ENCODE measurements around the gene RAB3D.
A peak's percentile ranks its signal among the peaks of the same experiment; 100 is the strongest.

The RAB3D gene

DNA sequence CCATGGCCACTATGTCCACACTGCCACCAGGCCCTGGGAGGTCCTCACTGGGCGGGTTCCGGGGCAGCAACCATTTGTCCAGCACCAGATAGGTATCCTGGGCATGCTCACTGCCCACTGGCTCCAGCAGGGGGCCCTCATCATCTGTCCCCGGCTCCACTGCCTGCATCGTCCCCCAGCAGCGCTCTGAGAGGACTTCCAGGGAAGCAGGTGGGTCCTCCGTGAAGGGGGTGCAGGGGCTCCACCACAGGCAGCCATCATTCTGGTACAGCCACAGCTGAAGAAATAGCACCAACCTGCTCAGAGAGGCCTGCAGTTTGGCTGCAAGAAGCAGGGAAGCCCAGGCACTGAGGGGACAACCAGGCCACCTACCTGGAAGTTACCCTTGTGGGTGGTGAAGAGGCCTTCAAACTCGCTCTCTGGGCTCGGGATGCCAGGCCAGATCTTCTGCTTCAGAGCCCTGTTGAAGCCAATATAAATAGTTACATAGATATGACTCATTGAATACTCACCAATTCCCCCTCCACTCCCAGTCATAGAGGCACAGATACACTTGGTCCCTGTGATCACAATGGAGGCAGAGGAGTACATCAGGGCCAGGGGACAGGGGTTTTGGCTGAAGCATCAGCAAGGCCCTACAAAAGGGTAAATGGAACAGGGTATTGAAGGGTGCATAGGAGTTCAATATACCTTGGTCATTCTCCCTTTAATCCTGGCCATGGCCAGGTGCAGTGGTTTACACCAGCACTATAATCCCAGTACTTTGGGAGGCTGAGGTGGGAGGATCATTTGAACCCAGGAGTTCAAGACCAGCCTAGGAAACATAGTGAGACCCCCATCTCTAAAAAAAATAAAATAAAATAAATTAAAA is 39.1 kb upstream of the RAB3D start:
- TF ChIP-seq, protein P1, sequence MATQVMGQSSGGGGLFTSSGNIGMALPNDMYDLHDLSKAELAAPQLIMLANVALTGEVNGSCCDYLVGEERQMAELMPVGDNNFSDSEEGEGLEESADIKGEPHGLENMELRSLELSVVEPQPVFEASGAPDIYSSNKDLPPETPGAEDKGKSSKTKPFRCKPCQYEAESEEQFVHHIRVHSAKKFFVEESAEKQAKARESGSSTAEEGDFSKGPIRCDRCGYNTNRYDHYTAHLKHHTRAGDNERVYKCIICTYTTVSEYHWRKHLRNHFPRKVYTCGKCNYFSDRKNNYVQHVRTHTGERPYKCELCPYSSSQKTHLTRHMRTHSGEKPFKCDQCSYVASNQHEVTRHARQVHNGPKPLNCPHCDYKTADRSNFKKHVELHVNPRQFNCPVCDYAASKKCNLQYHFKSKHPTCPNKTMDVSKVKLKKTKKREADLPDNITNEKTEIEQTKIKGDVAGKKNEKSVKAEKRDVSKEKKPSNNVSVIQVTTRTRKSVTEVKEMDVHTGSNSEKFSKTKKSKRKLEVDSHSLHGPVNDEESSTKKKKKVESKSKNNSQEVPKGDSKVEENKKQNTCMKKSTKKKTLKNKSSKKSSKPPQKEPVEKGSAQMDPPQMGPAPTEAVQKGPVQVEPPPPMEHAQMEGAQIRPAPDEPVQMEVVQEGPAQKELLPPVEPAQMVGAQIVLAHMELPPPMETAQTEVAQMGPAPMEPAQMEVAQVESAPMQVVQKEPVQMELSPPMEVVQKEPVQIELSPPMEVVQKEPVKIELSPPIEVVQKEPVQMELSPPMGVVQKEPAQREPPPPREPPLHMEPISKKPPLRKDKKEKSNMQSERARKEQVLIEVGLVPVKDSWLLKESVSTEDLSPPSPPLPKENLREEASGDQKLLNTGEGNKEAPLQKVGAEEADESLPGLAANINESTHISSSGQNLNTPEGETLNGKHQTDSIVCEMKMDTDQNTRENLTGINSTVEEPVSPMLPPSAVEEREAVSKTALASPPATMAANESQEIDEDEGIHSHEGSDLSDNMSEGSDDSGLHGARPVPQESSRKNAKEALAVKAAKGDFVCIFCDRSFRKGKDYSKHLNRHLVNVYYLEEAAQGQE (IDR thresholded peaks at IDR 0.05; ENCODE audit: insufficient replicate concordance, low read depth) = no peak
- TF ChIP-seq POLR2AphosphoS5 (IDR thresholded peaks at IDR 0.05; ENCODE audit: low read depth) (no peak), SPI1 (IDR thresholded peaks at IDR 0.05; ENCODE audit: borderline replicate concordance, low read depth) (no peak)
- TF ChIP-seq, protein P2, sequence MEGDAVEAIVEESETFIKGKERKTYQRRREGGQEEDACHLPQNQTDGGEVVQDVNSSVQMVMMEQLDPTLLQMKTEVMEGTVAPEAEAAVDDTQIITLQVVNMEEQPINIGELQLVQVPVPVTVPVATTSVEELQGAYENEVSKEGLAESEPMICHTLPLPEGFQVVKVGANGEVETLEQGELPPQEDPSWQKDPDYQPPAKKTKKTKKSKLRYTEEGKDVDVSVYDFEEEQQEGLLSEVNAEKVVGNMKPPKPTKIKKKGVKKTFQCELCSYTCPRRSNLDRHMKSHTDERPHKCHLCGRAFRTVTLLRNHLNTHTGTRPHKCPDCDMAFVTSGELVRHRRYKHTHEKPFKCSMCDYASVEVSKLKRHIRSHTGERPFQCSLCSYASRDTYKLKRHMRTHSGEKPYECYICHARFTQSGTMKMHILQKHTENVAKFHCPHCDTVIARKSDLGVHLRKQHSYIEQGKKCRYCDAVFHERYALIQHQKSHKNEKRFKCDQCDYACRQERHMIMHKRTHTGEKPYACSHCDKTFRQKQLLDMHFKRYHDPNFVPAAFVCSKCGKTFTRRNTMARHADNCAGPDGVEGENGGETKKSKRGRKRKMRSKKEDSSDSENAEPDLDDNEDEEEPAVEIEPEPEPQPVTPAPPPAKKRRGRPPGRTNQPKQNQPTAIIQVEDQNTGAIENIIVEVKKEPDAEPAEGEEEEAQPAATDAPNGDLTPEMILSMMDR (IDR thresholded peaks at IDR 0.05; ENCODE audit: insufficient read depth, low read length) = peak; percentile 17
- Histone ChIP-seq H3K27ac (replicated peaks) (no peak overlapping the region), H3K27me3 (ENCODE audit: insufficient read depth, poor library complexity, severe bottlenecking) (peaks cover 7% of the 10 kb centered on the region), H3K4me3 (replicated peaks; ENCODE audit: insufficient read depth, low read length) (no peak overlapping the region)
- DNase-seq (ENCODE audit: low read depth in 1 of 2, low spot score in 1 of 2) = peak in 1 of 2 experiments; percentile 42

DNA sequence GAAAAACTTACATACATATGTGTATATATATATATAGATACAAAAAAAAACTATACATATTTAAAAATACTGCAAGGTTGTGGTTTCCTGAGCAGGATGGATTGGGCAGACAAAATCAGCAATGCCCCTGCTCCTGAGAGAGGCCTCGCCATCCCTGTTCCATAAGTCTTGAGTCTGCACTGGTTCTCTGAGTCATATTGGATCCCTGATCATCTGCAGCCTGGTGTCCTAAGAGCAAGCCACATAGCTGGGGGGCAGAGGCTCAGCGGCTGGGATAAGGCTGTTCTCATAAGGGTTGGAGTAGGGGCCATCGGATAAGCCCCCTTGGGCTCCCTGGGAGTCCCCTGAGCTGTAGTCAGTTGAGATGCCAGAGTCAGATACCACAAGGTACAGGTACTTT is 38.3 kb upstream of the RAB3D start:
- Histone ChIP-seq H3K27ac (replicated peaks) (0 out of 2 replicates have a peak overlapping the region, but pooled peaks have one; percentile 95), H3K27me3 (ENCODE audit: insufficient read depth, poor library complexity, severe bottlenecking) (no peaks in the 10 kb centered on the region), H3K4me3 (replicated peaks; ENCODE audit: insufficient read depth, low read length) (no peak overlapping the region)
- no peak for DNase-seq (ENCODE audit: low read depth in 1 of 2, low spot score in 1 of 2)
- TF ChIP-seq, protein P1 (IDR thresholded peaks at IDR 0.05; ENCODE audit: insufficient replicate concordance, low read depth) = no peak
- TF ChIP-seq GABPA (IDR thresholded peaks at IDR 0.05; ENCODE audit: low read depth) = no peak
- TF ChIP-seq POLR2AphosphoS5 (IDR thresholded peaks at IDR 0.05; ENCODE audit: low read depth) = no peak
- no peak for TF ChIP-seq SPI1 (IDR thresholded peaks at IDR 0.05; ENCODE audit: borderline replicate concordance, low read depth)
- TF ChIP-seq, protein P2 (IDR thresholded peaks at IDR 0.05; ENCODE audit: insufficient read depth, low read length) = no peak

DNA sequence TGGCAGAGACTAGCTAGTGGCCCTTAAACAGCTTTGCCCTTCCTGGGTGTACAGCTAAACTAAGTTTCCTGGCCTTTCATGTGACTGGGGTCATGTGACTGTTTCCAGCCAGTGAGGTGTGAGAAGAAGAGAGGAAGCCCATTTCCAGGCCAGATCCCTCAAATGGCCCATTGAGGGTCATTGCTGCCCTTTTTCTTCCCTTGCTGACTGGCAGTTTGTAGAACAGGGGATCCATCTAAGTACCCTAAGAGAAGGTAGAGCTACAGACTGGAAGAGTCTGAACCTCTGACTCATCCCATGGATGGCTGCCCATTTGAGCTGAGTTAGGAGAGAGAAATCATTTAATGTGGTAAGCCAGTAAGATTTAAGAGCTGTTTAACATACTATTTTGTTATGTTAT is 37.8 kb upstream of the RAB3D start:
- DNase-seq (ENCODE audit: low read depth in 1 of 2, low spot score in 1 of 2) = peak; percentile 50 to 74
- Histone ChIP-seq H3K27ac (replicated peaks) (peak overlapping the region; percentile 95), H3K27me3 (ENCODE audit: insufficient read depth, poor library complexity, severe bottlenecking) (no peaks in the 10 kb centered on the region), H3K4me3 (replicated peaks; ENCODE audit: insufficient read depth, low read length) (no peak overlapping the region)
- TF ChIP-seq POLR2AphosphoS5 (IDR thresholded peaks at IDR 0.05; ENCODE audit: low read depth) (no peak), SPI1 (IDR thresholded peaks at IDR 0.05; ENCODE audit: borderline replicate concordance, low read depth) (peak; percentile 48; the same call in 1 of the 2 replicates)

DNA sequence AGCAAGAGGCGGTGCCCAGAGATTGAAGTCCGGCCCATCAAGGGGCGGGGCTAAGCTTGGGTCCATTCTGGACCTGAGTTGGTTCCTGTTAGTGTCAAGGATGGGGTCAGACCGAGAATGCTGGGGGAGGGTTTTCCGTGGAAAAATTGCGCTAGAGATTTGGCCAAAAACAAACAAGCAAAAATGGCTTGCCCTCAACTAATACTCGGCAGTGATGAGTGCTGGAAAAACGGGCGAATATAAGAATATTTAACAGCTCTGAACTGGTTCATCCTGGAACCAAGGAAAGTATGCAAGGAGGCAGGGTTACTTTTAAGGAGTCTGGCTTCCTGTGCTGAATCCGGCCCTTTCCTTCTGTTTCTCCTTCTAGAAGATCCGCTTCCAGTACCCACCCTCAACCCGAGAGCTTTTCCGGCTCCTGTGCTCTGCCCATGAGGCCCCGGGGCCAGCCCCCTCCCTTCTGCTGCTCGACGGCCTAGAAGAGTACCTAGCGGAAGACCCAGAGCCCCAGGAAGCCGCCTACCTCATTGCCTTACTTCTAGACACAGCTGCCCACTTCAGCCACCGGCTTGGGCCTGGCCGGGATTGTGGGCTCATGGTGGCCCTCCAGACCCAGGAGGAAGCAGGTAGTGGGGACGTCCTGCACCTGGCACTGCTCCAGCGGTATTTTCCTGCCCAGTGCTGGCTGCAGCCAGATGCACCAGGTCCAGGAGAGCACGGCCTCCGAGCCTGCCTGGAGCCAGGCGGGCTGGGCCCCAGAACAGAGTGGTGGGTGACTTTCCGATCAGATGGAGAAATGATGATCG is 35.9 kb upstream of the RAB3D start:
- TF ChIP-seq, protein P1 (IDR thresholded peaks at IDR 0.05; ENCODE audit: insufficient replicate concordance, low read depth) = peak; percentile 44
- TF ChIP-seq, protein P2 (IDR thresholded peaks at IDR 0.05; ENCODE audit: insufficient read depth, low read length) = no peak
- Histone ChIP-seq H3K4me3 (replicated peaks; ENCODE audit: insufficient read depth, low read length) (peak overlapping the region; percentile 68), H3K27ac (replicated peaks) (peak overlapping the region; percentile 95), H3K27me3 (ENCODE audit: insufficient read depth, poor library complexity, severe bottlenecking) (no peaks in the 10 kb centered on the region)
- DNase-seq (ENCODE audit: low read depth in 1 of 2, low spot score in 1 of 2) = peak; percentile 54 to 87

Measured in HL-60 (cell line).